HG03571 (cell line): ENCODE measurements around the gene HPS1.

Experiments used
- ATAC-seq: cut with Tn5 transposase; IDR thresholded peaks from one replicate; pipeline ENCODE4 v1.9.1; 2021; ENCODE audit not compliant: unreplicated experiment

The HPS1 gene

DNA sequence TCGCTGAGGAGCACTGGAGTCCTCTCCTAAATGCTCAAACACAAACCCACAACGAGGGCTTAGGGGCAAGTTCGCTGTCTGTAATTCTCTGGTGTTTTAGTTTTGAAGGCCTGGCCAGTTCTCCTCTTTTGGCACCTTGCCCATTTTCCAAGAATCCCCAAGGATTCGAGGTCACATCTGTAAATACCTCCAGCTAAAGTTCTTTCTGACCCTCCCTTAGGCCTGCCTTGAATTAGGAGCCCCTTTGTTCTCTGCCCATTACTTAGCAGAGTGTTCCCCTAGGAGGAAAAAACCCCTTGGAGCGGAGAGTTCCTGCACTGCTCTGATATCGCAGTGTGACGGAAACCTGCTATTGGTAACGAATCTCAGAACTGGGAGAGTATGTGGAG is 31.0 kb downstream of the HPS1 start:
- no peak for ATAC-seq

DNA sequence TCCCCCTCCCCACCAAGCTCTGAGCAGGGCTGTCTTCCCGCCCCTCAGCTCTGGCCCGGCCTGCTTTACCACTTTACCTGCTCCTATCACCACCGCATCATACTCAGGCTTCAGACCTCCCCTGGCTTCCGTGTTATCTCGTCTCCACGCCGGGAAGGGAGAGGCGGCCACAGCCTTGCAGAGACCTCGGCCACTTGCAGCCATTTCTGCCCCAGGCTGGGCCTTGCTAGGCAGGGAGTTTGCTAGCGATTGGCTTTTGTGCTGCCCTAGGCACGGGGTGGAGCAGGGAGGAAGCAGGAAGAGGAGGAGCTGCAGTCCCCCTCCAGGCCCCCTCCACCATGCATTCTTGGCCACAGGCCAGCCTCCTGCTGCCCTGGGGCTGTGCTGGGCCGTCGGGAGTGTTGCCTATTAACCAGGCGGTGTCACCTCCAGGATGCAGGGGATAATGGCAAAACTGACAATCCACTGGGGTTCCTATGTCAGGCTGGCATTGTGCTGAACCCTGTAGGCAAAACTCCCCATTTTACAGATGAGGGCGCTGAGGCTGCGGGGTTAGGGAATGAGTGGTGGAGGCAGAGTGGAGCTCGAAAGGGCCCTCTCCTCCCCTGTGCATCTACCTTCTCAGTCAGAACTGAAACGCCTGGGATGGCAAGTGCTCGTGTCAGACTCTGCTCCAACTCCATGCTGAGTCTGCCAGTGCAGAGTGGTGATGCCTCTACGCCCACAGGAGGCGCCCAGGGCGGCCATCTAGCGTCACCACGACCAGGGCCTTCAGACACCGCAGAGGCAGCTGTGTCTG is 31.6 kb downstream of the HPS1 start, which contains the start of gene PYROXD2:
TSS of gene PYROXD2 (minus strand) at position 251 of the 799 bp plus-strand sequence. CDS start at position 204, 47 bp downstream.
- ATAC-seq = no peak

DNA sequence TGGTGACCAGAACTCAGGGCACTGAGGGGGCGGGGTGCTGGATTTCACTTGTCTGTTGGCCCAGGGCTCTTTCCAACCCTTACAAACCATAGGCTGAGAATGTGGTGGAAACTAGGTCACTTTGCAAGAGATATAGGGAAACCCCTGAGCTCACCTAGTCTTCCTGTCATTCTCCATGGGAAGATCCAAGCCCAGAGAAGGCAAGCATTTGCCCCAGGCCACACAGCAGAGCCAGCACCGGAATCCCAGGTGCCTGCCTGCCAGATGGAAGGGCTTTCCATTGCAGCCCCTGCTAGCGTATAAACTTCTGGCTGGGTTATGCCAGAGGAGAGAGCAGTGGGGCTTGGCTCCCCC is 32.2 kb downstream of the HPS1 start:
- ATAC-seq = no peak

DNA sequence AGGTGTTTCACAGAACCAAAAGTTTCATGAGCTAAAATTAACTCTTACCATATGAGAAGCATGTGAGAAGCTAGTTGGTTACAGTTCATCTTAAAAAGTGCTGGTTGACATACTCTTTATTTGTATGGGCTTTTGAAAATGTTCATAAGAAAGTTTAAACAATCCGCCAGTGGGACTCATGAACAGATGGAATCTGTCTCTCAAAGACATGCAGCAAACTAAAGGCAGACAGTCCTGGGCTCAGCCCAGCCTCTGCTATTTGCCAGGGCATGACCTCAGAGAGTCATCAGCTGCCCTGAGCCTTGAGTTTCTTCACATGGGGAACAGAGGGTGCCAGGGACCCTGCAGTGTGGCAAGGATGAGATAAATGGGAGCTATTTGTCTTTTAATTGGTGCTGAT is 35.0 kb downstream of the HPS1 start:
- no peak for ATAC-seq

DNA sequence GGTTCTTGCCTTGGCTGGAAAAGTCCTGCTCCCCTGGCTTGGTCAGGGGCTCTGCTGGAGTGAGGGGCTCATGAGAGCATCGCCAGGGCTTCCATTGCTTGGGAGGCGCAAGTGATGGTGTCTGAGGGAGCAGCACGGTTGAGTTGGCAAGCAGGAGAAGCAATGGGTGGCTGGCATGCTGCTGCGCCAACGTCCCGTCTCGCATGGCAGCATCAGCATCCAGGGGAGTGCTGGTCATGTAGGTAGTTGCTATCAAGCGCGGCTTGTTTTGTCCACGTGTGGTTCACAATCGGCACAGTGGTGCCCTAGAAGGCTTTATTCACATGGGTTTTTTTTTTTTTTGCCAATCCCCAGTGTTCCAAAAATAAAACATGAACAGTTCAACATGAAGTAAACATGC is 35.6 kb downstream of the HPS1 start:
- ATAC-seq = no peak

DNA sequence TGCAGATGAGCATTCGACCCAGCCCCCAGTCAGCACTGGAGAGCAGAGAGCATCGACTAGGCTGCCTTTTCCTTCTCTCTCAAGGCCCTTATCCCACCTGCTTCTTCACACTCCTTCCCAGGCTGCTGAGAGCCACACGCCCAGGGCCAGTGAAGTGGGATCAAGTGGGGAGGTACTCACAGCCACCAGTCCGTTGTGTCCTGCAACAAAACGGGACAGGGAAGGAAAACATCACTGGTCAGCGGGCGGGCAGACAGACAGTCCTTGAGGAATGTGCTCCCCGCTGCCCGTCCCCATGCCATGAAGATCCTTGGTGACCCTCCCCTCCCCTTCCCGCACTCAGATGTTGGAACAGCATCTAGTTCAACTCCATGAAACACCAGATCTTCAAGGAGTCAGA is 36.0 kb downstream of the HPS1 start:
- no peak for ATAC-seq

DNA sequence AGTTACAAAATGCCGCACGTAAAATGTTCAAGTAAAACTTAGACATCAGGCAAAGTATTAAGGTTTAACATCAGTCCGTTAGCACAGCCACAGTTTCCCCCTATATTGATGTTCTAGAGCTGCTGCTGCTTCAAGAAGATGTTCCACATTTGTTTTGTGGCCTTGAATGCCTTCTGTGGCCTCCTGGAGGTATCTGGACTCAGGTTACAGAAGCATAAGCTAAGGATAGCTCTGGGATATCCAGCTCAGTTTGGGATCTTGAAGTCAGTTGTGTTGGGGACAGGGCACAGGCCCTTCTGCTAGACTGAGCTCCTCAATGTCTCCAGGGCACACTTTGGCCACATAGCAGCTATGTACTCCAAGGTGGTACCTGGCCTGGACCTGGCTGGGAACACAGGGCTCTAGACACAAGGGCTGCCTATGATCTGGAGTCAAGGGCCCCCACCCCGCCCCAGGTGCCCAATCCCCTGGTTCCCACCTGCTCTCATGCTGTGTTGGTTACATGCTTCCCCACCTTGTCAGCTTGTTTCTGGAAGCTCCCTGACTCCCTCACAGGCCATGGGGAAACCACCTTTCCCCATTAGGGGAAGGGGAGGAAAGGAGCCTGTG is 36.5 kb downstream of the HPS1 start:
- ATAC-seq = no peak

DNA sequence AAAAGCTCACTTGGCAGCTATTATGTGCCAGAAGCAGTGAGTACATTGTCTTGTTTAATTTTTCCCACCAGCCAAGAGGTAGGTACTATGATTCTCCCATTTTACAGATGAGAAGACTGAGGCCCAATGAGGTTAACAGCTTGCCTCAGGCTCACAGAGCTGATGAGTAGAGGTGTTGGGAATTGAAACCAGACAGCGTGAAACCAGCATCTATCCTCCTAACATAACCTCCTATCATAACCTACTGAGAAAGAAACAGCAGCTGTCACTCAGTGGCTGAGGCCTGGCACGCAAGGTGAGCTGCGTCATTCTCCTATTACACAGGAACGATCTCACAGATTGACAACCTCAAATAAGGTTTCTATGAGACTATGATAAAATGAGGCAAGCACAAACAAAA is 37.9 kb downstream of the HPS1 start:
- no peak for ATAC-seq

DNA sequence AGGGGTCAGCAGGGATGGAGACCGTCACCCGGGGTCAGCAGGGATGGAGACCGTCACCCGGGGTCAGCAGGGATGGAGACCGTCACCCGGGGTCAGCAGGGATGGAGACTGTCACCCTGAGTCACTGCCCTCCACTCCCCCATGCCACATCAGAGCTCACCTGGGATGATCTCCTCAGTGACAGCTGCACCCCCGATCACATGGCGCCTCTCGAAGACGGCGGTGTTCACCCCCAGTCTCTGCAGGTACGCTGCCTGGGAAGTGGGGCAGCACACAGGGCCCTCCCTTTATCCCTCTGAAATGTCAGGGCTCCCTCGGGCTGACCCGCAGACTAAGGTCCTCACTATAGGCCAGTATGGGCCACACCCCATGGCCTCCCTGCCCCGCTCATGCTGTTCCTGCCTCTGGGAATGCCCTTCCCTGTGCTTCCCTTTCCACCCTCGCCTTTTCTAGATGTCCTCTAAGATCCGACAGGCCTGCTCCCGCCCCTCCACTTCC is 38.9 kb downstream of the HPS1 start:
- ATAC-seq = no peak

DNA sequence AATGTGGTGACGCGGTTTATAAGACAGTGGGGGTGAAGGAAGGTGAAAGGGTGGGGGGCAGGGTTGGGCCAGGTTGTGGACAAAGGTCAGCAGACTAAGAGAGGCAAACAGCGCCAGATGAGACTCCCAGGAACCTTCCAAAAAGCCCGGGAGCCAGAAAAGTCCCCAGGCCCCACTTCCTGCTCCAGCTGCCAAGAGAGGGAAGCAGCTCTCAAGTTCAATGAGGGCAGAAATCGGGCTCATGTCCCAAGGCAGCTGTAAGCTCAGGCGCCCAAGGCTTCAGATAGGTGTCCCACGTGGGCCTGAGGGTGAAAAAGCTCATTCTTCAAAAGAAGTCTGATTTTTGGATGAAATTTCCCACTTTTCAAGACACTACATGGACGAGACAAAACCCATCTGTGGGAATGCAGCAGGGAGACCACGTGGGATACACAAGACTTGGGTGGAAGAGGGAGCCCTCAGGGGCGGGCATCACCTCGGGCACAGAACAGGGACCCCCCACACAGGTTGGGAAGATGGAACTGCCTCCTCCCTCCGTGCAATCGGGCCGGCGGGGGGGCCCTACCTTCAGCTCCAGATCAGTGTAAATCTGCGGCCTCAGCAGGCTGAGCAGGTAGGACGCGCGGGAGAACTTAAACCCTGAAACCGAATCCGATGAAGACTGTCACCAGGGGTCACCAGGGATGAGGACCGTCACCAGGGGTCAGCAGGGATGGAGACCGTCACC is 39.6 kb downstream of the HPS1 start:
- ATAC-seq = no peak

DNA sequence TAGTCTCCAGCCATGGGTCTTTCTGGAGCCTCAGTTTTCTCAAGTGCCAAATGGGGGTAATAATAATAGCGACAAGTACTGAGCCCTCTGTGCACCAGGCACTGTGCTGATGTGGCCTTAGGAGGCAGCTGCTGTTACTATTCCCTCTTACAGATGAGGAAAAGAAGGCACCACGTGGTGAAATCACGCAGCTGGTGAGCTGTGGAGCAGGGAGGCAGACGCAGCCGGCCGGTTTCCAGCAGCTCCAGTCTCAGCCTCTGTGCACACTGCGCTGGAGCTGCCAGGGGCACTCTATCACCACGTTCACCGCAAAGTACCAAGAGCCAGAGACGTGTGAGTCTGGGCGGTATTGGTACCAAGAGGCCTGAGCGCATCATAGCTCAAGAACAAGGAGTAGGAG is 41.3 kb downstream of the HPS1 start:
- ATAC-seq = no peak

DNA sequence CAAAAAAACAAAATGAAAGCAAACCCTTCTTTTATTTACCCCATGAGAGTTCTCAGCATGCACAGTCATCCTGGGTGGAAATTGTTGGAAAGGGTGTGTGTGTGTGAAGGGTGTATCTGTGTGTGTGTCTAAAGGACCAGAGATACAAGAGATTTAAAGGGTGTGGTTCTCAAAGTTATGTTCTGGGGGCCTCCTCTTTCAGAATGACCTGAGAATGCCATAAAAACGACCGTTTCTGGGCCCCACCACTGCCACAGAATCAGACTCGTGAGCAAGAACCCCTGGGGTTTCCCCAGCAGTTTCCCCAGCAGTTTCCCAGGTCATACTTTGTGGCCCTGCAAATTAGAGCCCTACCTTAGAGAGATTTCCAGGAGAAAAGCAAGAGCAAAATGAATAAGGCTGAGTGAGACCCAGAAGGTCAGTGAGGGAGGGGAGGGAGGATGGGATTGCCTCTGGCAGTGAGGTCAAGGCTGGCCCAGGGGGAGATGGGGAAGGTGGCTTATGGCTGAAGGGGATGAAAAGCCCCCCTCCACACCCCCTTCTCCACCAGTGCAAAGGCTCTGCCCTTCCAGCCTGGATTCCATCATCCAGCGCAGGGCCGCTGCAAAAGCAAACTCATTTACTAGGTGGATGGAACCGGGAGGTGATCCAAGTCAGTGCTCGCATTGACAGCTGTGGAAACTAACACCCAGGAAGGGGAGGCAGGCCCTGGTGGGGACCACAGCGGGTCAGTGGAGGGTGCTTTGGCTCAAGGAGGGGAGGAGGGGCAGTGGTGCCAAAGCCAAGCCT is 42.0 kb downstream of the HPS1 start:
- ATAC-seq = no peak

DNA sequence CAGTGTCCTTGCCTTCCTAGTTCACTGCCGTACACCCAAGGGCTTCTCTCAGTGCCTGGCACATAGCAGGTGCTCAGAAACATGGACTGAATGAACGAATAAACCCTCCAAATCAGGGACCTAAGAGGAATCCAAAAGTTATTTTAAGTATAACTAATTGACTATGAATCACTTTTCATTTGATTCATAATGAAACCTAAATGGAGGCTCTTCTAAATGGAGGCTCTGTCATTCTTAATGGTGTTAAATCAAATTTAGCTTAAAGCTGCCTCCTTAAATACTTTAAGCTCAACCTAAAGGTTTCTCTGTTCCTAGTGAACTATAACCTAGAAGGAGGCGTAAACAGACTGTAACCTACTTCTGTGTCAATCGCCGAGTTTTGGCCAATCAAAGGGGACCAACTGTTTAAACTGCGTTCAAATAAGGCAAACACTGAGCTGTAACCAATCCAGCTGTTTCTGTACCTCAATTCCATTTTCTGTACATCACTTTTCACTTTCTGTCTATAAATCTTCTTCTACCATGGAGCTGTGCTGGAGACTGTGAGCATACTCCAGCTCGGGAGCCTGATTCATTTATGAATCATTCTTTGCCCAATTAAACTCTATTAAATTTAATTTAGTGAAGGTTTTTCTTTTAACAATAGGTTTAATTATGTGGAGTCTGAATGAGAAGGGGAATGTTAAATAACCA is 42.8 kb downstream of the HPS1 start:
- no peak for ATAC-seq

DNA sequence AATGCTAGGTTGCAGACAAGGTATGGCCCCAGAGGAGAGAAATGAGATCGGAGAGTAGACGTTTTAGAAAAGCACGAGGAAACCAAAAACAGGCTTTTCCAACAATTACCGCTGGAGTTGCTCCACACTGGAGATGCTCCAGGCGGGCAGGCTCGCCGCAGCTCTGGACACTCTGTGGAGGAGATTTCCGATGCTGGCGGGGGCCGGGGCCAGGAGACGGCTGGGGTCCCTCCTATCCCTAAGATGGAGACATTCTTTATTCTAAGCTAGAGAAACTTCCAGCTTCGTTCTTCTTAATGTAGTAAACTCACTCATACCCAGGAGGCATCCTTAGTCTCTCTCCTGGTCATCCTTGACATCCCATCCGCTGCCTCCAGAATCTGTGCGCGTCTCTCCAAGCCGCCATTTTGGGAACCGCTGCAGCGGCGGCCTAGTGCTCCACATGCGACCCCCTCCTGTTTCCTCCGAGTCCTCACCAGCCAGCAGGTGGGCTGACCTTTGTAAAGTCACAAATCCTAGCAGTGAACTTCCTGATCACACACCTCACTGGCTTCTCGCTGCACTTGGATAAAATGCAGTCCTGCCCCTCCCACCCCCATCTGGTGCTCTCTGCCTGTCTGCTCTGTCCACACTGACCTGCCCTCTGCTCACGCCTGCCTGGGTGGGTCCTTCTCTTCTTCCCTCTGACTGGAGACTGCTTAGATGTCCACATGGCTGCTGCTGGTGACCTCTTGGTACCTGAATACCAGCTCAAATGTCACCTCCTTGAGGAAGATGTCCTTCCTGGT is 43.6 kb downstream of the HPS1 start:
- no peak for ATAC-seq

DNA sequence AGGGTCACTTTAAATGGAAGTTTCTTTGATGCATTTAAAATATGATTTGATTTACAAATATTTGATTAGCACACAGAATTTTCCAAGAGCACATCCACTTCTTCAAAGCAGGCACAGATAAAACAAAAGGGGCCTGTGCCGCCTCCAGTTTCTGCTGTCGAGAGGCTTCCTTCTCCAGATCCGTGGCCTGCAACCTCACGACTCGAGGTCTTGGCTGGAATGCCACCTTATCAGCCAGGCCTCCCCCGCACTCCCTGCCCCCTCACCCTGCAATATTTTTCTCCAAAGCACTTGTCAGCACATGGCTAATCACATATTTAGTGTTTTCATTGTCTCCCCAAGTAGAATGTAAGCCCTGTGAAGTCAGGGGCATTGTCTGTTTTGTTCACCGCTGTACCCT is 44.3 kb downstream of the HPS1 start:
- ATAC-seq = no peak

DNA sequence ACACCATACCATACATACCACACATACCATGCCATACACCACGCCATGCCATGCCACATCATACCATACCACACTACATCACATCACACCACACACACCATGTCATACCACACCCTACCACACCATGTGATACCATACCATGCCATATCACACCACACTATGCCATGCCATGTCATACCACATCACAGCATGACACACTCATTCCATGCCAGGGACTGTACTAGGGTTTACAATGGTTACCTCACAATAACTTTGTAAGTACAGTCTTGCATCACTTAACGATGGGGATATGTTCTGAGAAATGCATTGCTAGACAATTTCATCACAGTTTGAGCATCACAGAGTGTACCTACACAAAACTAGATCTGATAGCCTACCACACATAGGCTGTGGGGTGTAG is 46.3 kb downstream of the HPS1 start:
- no peak for ATAC-seq

DNA sequence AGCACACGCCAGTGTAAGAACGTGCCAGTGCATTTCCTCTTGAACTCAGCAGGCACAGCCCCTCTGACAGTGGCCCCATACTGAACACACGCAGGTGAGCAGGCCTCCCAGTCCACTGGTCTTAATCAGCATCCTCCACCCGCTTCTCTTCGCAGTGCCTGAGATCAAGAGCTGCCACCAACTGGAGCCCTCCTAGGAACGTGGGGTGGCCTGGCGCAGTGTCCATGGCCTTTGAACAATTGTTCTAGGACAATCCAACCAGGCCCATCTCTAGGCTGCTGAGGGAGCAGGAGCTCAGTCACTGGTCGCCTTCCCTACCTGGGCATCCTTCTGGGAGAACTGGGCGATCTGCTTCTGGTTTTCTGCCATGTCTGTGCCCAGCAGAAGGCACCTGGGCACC is 47.0 kb downstream of the HPS1 start:
- no peak for ATAC-seq

DNA sequence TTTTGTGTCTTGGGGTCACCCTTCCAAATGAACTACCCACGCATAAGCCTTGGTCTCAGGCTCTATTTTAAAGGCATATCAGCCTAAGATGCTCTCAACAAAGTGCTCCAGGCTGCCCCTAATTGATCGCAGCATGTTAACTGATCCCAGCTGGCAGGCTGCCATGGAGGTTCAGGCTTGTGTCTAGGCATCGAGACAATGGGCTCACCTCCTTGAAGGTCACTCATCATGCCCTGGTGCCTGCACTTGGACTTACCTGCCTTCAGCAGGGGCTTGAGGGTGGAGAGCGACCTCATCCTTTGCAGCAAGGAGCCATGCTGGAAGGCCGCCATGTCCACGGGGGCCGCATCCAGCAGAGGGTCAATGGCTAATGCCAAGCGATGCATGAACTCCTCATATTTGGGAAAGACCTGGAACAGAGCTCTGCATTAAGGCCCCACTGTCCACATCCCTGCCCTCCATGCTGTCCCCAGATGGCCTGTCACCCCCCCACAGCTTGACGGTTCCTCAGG is 49.6 kb downstream of the HPS1 start:
- ATAC-seq = no peak
